DLD1 (cell line): ENCODE results near the gene VPS13A.

Experiments
- in situ Hi-C: cut with HindIII; loops from 2 replicates; pipeline ENCODE4 v1.10.0; 2017; ENCODE audit warnings: low sequenced_read_pairs

The VPS13A gene

GRCh38 chr9:77177143-77177893 lies at the start of gene VPS13A:
Gene VPS13A, plus strand, starts transcription at chr9:77177534. Its CDS starts 171 bp downstream, at chr9:77177705.
- in situ Hi-C loops, result no loop called here

GRCh38 chr9:77128125-77128789 lies 49.1 kb upstream of the VPS13A start:
- in situ Hi-C loops, result no loop called here

- in situ Hi-C loops, result no loop called here
These were observed 45.9 kb upstream of the VPS13A start for GRCh38 chr9:77131399-77131798.

DNA sequence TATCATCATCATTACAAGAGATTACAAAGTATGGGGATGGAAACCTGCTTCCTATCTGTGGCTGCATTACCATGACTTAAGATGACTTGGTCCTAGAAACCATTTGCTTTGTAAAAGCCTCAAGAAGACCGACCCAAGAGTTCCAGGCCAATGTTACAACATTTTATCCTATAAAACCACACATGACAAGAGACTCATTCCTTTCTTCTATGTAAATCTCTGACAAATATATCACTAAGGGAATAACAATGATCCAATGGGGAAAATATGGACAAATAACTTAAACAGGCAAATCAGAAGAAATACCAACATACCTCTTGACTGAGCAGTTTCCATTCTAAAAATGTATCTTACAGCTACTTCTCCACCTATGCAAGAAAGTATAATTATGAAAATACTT lies 44.3 kb upstream of the VPS13A start:
- in situ Hi-C loops, result no loop called here

DNA sequence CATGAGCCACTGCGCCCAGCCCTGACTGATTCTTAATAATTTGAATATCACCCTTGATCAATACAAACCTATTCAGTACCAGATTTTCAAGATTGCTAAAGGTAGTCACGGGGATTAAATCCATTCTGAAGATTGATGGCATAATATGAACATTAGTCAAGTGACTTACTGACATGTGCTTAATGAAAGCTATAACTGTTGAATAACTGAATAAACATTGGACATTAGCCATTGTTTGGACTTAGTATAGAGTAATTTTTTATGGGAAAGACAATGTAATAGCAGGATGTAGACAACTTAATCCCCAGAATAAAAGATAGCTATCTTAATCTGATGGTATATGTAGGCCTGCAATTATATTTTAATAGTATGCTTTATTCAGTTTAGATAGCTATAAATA lies 35.0 kb upstream of the VPS13A start:
- in situ Hi-C loops, result no loop called here

DNA sequence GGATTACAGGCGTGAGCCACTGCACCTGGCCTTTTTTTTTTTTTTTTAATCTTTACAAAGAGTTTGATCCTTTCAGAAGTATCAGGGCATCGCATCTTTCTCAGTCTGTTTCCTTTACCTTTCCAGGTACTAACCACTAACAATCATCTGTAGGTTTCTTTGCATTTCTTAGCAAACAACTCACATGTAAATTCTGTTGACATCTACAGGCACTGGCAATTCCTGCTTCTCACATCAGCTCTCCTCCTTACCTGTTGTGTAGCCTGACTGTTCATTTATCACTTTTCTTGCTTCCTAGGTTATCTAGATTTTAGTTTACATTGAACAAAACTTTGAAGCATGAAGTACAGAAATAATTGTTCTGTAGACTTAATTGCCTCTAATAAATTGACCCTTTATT lies 27.5 kb upstream of the VPS13A start:
- in situ Hi-C loops, result no loop called here

DNA sequence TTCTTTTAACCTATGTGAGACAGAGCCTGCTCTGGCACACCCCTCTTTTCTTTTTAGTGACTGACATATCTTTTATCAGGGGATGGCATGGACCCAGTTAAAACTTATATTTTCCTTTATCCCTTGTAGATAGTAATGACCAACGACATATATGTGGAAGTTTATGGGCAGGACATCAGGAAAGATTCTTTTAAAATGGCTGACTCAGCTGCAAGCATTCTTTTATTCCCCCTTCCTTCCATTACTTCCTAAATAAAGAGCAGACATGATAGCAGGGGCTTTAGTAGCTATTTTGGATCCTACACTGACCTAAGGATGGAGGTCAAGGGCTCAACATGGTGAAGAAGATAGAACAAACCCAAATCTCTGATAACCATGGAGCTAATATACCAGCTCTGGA lies 25.0 kb upstream of the VPS13A start:
- in situ Hi-C loops, result no loop called here

GRCh38 chr9:77156646-77157371 lies 20.5 kb upstream of the VPS13A start:
- in situ Hi-C loops, result no loop called here

- in situ Hi-C loops, result no loop called here
These were observed 18.4 kb upstream of the VPS13A start for GRCh38 chr9:77158772-77159513.

DNA sequence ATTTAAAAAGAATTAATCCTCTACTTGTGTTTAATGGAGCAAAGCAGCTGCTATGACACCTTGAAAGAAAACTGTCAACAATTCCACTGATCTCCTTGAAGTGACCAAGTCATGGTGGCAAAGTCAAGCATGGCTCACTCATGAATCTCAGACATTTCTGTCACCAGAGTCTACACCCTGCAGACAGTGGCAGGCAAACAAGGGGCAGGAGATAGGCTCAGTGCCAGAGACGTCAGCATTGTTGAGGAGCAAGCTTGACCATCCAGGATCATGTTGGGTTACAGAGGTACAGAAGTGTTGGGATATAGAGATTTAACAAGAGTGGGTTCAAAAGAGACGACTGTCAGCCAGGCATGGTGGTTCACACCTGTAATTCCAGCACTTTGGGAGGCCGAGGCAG lies 16.1 kb upstream of the VPS13A start:
- in situ Hi-C loops, result no loop called here

DNA sequence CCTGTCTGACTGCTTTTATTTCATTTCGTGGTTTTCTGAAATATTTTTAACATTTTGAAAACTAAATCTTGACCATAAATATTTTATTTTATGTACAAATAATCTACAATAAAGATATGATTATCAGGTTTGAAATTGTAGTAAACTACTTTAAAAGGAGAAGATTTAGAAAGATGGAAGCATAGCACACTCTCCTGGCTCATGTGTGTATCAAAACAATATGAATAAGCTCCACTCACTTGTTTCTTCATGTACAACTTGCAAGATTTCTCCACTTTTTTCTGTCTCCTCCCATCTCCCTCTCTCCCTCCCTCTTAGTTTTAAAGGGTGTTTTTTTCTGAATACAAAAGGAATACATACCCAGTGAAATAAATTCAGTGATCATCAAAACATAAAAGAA lies 15.4 kb upstream of the VPS13A start:
- in situ Hi-C loops, result no loop called here

DNA sequence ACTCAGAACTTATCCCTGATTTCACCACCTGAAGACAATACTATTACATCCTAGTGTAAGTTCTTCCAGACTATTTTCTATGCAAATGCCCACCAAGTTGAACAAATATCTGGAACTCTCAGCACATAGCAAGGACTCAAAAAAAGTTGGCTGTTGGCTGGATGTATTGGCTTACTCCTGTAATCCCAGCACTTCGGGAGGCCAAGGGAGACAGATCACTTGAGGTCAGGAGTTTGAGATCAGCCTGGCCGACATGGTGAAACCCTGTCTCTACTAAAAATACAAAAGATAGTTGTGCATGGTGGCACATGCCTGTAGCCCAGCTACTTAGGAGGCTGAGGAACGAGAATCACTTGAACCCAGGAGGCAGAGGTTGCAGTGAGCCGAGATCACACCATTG lies 15.0 kb upstream of the VPS13A start:
- in situ Hi-C loops, result no loop called here

- in situ Hi-C loops, result no loop called here
These were observed 13.4 kb upstream of the VPS13A start for GRCh38 chr9:77163884-77164283.

DNA sequence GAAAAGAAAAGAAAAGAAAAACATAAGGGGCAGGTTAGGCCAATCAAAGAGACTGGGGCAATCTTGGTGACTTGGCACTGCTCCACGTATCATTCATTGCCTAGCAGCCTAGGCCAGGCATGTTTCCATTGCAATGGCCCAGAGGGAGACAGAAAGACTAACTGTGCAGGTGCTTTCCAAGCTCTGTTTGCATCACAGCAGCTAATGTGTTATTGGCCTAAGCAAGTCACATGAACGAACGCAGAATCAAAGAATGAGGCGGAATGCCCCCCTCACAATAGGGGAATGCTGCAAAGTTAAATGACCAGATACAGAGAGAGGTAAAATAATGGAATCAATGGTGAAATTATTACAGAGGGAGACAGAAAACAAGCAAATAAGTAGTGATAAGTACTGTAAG lies 11.1 kb upstream of the VPS13A start:
- in situ Hi-C loops, result no loop called here

DNA sequence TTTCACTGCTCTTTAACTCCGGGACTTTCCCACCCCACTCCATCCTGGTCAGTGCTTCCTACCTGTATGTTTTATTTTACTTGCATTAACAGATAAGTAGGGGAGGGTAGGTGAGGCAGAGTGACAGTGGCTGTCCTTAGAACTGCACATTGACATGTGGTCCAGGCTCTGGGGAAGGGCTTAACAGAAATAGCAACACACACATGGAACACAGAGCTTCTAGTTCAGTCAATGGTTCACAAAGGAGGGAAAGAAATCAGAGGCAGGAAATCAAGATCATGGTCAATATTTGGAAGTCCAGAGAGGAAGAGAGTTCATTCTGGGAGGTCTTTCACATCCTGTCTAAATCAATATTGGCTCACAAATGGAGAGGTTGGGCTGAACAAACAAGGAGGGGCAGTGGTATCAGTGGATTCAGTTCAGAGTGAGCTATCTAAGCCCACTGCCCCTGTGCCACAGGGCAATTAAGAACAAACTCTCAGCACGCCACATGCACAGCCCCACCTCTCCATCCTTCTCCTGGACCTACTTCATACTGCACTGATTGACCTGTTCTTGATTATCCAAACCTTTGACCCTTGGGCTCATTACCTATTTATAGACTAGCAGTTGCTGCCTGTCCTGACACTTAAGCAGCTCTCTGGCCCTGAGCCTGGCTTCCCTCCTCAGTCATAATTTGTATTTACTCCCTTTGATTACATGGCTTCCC lies 6.2 kb upstream of the VPS13A start:
- in situ Hi-C loops, result no loop called here

- in situ Hi-C loops, result no loop called here
These were observed 2.2 kb upstream of the VPS13A start for GRCh38 chr9:77175151-77175550.

- in situ Hi-C loops, result no loop called here
These were observed 1.2 kb upstream of the VPS13A start for GRCh38 chr9:77176106-77176505.

- in situ Hi-C loops, result no loop called here
These were observed 620 bp upstream of the VPS13A start for GRCh38 chr9:77176686-77177142.

DNA sequence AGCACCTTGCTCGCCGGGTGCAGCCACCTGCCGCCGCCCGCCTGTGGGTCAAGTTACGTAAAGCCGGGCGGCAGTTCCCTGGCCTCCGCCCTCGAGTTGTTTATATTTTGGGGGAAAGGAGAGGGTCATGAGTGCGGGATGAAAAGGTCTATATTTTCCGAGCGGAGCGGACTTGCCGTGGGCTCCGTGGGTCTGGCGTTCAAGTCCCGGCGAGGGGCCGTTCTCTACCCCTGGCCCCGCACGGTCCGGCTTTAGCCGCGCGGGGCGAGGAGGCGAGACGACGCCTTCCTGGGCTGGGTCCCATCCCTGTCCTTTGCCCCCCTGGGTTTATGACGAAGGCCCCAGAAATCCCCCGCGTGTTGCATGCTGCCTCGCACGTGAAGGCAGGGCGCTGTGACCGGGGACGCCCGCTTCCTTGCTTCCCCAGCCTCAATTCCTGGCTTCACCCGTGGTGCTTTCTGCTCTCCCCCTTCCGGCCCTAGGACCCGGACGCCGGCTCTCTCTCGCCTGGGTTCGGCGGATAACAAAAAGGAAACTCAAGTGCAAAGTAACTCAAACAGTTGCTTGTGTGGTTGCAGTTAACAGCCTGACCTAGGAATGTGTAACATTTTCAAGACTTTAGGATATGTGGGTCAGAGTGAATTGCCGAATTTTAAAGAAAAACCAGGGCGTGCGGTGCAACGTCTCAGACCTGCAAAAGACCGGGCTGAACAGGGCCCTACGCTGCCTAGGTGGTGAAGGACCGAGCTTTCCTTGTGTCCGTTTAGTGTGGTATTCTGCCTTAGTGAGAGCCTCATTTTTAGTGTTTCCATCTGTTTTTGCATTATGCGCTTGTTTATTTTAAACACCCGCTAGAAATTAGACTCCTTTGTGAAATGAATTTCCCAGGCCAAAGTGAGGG lies 810 bp downstream of the VPS13A start:
- in situ Hi-C loops, result no loop called here

DNA sequence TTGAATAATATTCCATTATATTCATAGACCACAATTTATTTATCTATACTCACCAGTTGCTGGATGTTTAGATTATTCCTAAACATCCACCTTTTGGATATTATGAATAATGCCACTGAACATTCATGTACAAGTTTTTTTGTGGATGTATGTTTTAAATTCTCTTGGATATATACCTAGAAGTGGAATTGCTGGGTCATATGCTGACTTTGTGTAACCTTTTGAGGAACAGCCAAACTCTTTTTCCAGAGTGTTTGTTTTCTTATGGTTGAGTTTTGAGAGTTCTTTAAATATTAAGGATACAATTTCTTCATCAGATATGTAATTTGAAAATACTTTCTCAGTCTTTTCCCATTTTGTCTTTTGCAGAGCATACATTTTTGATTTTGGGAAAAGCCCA lies 2.7 kb downstream of the VPS13A start:
- in situ Hi-C loops, result no loop called here
